IPS DF 19.7 (cell line): ENCODE results near the gene HOXD8.

Source experiments
- DNase-seq: peaks from one replicate; pipeline ENCODE4 v3.0.0-alpha.2; 2013; ENCODE audit warnings: low read depth, low spot score

Gene HOXD8

DNA sequence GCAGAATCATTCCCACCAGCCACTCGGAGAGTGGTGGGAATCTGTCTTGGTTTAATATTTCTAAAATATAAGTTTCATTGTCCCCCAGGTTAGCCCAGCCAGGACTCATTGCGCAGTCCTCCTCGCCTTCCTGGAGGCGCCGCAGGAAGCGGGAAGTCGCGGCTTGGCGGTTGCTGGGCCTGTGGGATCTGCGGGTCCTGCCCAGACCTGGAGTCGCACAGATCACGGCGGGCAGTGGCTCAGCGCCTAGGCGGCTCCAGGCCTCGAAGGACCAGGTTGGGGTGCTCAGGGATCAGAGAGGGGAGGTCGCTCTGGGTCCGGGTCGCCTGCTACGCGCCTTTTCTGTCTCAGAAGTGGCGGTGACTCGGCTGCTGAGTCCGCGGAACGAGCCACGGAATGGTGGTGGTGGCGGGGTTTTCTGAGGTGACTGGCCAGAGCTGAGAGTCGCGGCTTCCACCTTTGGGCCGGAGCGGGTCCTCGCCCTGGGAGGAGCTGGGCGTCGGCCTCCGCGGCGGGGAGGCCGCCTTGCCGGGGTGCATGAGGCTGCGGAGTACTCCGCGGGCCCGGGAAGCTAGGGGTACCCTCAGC is 30.3 kb downstream of the HOXD8 start:
- DNase-seq, result no peak

DNA sequence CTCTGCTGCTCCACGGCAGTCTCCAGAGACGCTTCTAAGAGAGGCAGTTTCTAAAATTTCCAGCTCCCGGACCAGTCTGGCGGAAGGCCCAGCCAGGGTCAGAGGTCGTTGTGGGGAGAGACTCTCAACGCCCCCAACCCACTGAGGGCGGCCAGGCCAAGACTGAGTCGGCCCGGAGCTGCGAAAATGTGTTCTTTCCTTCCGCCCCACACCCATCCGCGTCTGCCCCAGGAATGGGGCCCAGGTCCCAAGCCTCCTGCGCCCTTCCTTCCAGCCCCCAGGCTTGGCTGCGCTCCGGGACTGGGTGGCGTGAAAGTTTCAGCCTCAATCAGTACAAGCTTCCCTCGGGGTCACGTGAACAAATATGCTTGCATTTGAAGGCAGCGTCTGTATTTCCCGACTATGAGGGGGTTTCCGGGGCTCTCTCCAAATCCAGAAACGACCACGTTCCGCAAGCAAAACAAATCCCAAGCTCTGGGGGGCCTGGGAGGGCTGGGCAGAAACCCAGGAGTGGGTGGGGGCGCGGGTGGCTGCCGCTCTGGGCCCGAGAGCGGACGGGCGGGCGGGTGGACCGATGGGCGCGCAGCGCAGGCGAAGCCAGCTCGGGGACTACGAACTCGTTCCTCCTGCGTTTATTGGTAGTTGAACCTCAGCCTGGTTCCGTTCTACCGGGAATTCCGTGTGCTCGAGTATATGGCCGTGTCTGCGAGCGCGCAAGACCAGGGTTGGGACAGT is 30.9 kb downstream of the HOXD8 start:
- DNase-seq, result no peak

DNA sequence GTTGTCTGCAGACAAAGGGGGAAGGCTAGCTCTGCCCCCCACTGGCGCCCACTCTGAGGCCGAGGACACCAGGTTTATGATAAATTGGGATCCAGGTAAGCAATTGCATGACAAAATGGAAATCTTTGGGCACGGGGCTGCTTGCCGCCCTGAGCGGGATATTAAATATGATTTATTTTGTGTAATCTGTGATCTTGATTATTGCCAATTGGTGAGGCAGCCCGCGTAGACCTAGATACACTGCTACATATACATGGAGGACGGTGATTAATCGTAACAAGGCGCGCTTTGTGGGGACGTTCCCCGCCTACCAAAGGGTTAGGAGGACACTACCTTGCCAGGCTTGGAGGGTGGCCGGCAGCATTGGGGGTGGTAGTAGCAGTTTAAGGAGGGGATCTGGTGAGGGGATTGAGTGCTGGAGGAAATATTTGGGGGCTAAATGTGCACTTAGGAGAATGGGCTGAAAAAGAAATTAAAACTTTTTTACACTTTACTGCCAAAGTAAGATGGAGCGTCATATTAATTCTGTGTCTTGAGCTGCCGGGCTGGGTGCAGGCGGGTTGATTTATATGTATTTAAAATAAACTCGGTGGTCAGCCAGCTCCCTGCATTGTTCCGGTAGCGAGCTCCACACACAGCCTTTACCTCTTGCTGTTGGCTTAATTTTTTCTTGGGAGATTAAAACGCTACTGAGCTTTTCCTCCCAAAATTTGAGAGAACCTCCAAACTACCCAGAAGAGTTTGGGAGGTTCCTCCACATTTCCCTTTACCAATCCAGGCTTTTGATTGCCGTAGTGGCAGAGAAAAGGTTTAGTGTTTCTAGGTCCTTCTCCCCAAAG is 31.7 kb downstream of the HOXD8 start:
- DNase-seq, result no peak

DNA sequence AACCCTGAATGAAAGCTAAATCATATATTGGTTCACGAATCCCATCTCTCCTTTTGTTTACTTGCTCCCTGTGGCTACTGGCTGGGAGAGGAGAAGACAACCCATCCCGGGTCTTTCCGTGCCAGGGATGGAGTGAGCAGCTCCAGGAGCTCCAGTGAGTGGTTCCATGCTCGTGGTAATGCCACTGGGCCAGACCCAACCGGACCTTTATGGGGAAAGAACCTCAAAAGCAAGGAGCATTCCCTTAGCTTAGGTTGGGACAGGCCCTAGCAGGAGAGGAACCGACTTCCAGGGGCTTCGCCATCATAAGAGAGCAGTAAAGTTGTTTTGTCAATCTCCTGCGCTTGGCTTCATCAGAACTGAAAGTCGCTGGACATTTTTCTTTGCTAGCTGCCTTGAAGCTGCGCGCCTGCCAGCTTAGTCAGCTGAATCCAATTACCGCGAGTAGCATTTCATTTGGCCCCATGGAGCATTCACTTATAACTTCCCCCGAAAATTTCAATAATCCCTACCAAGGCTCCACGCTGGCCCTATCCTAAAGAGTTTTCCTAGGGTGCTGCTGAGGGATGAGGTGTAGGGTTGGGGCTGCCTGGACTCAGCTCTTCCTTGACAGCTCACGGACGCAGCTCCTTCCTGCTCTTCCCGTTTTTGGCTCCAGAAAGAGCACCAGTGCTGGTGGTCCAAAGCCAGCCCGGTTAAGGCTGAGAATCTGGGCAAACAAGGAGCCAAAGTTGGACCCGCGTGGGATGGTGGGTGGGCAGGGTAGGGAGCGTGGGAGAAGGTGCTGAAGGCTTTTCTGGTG is 32.5 kb downstream of the HOXD8 start:
- no peak for DNase-seq

DNA sequence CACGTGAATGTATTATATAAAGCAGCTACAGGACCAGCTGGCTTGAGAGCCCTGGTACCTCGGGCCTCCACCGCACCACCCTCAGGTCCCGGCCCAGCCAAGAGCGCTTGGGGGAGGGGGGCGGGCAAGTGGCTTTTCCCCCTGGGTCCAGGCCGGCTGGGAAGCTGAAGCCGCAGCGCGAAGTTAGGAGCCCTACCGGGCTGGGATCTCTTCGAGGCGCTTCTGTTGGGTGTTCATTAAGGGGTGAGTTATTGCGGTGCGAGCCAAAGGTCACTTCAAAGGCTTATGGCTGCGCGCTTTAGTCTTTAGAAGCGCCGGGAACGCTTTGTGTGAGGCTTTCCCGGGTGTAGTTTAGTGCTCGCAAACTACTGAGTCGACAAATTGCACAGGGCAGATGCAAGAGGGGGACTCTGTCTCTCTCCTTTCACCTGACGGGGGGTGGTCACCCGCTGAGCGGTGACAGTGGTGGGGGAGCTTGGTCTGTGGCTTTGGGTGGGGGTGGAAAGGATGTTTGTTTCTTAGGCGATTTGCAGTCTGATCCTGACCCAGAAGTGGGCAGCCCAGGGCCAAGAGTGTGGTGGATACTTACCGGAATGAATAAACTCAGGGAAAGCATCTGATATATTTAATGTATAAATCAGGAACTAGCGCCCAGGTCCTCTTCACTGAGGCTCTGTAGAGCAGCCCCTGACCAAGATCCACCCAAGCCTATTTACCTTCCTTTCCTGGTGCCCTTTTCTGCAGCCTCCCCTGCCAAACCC is 33.6 kb downstream of the HOXD8 start:
- no peak for DNase-seq

DNA sequence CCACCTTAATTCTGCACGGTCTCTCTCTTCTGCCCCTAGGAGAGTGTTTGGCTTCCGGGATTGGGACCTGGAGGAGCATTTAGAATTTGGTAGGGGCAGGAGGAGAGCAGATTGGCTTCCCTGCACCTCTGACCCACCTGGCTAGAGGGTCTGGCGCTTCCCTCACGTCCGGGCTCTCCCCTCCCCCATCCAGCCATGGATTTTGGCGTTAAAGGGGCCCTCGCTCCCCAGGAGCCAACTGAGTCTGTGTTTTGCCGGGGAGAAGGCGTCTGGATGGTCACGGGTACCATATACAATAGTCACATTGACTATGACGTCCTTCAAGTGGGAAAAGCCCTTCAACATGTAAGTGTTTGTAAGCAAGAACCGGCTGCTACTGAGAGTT is 34.2 kb downstream of the HOXD8 start:
- no peak for DNase-seq

DNA sequence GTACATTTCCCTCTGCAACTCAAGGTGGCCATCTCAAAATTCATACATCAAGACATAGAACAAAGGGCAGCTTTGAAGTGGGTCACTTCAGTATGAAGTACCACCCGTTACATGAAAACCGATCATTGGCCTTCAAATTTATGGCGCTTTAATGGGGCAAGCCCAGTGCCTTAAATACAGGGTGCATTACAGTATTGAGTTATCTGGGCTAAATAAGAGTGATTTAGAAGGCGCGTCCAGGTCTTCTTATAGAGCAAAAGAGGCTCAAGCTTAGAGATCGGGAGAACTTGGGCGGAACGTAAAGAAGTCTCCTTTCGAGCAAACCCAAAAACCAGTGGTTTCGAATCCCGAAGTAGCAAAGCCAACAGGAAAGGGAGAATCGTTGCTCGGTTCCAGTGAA is 34.7 kb downstream of the HOXD8 start:
- DNase-seq, result no peak

DNA sequence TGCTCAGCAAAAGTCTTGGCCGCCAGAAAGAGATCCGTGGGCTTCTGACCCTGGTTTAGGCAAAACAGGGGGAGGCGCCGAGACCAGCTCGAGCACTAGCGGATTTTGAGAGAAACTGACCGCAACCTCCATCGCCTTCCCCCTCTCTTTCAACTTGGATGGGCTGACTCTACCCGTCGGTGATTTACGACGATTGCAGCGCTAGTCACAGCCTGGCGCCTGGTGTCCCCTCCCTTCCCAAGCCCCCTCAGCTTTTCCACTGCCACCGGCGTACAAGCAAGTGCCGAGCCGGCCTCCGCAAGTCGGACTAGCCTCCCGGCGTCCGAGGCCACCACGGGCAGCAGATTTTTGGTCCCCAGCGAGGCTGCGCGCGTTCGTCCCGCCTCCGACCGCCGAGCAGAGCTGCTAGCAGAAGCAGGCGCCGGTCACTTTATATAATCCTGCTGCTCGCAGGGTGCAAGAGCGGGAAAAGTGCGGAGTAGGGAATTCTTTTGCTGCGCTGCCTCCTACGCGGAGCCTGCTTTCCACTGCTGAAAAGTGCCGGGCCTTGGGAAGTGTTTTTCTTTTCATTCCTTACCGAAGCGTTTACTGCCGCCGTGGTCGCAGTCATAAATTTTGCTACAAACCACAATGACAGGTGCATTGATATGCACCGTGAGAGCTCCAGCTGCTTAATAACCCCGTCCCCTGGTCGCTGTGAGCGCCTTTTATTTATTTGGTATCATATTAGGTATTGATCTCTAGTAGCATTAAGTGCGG is 35.3 kb downstream of the HOXD8 start:
- no peak for DNase-seq

DNA sequence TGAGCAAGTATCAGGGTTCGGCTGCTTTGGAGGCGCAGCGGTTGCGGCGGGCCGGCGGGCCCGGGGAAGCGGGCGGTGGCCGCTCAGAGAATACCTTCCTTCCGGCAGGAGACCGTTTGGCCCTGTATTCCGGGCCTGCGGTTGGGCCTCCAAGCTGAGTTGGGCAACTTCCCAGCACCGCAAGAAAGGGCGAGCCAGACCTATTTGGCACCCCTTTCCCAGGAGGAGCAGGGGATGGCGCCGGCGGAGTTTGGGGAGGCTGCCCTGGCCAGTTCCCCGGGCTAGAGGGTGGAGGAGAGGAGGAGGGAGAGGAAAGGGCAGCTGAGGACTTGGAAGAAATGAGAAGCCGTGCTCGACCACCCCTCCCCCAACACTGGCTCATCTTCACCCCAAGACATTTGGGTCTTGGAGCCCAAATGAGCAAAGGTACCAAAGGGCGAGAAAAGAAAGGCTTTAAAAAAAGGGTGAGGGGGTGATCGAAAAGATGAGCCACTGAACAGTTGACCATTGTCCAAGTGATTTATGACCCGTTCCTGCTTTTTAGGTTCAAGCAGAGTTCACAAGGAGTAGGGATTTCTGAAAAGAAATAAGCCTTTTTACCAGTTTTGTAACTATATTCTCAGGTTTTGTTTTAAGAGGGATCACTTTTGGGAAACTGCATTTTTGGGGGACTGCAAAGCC is 36.0 kb downstream of the HOXD8 start:
- no peak for DNase-seq

DNA sequence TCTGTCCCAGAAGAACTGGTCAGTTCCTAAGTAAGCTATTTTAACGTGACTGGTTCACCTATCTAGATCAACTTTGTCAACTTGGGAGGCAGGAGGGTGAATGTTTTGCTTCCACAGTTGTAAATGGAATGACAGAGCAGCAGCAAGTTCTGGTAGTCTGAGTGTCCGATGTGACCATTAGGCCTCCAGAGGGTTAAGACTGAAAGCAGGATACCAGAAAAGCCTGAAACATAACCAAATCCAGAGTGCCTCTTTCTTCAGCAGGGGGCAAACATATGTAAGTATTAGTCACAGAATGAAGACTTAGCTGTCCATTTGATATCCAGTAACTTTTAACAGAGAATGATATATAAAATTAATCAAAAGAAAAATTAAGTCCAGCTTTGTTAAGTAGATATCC is 36.8 kb downstream of the HOXD8 start:
- no peak for DNase-seq

DNA sequence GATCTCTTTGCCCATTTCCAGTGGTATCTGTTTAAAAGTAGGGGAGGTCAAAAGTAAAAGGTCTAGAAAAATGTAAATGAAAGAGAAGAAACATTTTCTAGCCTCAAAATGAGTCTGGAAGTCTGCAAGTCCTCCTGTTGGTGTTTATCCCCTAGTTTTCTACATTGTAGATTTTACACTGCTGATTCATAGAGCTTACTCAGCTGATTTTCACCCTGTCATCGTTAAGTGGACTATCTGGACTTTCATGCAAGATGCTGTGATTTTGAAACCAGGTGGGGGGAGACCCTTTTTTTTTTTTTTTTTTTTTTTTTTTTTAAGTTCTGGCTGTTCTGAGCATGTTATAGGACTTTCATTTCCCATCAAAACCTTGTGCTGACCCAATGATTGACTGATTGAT is 37.9 kb downstream of the HOXD8 start:
- DNase-seq, result no peak

DNA sequence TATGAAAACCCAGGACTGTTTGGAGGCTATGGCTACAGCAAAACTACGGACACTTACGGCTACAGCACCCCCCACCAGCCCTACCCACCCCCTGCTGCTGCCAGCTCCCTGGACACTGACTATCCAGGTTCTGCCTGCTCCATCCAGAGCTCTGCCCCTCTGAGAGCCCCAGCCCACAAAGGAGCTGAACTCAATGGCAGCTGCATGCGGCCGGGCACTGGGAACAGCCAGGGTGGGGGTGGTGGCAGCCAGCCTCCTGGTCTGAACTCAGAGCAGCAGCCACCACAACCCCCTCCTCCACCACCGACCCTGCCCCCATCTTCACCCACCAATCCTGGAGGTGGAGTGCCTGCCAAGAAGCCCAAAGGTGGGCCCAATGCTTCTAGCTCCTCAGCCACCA is 39.7 kb downstream of the HOXD8 start:
- DNase-seq, result no peak

DNA sequence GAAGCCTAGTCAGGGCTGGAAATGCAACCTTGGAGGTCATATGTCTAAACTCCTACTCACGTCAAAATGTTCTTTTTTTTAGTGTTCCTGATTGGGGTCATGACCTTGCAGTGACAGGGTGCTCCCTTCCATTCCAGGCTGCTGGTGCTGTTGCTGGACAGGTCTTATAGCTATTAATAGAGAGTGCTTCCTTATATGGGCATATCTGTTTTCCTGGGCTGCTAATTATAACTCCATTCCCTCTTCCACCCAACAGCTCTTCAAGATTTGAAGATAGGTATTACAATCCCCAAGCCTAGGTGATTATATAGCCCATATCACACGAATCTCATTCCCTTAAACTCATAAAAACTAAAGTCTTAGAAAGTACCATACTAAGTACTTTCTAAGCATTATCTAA is 40.2 kb downstream of the HOXD8 start:
- no peak for DNase-seq

DNA sequence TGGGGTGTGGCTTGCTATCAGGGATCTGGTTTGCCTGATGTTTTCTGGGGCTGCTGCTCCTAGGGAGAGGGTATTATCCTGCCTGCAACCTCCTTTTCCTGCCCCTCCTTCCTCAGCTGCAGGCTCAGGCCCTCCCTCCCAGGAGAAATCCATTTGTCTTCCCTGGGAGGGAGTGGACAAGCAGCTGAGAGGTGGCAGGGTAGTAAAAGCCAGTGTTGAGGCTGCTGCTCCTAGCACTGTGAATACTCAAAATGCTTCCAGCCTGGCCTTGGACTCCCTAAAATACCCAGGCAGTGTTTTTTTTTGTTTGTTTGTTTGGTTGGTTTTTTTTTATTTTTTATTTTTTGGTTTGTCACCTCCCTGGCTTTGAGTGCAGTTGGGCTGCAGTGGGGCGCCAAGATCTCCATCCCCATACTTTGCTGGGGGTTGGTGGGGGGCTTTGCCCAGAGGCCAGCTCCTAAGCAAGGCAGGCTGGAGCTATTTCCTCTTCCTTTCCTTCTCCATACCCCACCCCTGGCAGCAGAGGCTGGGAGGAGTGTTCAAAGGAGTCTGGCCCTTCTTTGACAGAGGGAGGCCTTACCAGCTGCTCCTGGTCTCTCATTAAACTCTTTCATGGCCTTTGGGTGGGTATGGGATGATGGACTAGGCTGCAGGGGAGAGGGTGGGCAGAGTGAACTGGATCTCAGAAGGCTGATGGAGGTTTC is 41.2 kb downstream of the HOXD8 start:
- no peak for DNase-seq

DNA sequence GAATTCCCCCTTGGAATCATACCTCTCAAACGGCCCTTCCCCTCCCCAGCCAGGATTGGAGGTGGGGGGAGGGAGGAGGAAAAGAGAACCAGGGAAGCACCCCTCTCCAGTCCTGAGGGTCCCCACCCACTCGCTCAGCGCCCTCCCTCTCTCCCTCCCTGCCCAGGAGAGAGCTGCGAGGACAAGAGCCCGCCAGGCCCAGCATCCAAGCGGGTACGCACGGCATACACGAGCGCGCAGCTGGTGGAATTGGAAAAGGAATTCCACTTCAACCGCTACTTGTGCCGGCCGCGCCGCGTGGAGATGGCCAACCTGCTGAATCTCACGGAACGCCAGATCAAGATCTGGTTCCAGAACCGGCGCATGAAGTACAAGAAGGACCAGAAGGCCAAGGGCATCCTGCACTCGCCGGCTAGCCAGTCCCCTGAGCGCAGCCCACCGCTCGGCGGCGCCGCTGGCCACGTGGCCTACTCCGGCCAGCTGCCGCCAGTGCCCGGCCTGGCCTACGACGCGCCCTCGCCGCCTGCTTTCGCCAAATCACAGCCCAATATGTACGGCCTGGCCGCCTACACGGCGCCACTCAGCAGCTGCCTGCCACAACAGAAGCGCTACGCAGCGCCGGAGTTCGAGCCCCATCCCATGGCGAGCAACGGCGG is 42.0 kb downstream of the HOXD8 start:
- no peak for DNase-seq

DNA sequence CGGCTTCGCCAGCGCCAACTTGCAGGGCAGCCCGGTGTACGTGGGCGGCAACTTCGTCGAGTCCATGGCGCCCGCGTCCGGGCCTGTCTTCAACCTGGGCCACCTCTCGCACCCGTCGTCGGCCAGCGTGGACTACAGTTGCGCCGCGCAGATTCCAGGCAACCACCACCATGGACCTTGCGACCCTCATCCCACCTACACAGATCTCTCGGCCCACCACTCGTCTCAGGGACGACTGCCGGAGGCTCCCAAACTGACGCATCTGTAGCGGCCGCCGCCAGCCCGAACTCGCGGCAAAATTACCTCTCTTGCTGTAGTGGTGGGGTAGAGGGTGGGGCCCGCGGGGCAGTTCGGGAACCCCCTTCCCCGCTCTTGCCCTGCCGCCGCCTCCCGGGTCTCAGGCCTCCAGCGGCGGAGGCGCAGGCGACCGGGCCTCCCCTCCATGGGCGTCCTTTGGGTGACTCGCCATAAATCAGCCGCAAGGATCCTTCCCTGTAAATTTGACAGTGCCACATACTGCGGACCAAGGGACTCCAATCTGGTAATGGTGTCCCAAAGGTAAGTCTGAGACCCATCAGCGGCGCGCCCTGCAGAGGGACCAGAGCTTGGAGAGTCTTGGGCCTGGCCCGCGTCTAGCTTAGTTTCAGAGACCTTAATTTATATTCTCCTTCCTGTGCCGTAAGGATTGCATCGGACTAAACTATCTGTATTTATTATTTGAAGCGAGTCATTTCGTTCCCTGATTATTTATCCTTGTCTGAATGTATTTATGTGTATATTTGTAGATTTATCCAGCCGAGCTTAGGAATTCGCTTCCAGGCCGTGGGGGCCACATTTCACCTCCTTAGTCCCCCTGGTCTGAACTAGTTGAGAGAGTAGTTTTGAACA is 42.7 kb downstream of the HOXD8 start:
- DNase-seq, result no peak

DNA sequence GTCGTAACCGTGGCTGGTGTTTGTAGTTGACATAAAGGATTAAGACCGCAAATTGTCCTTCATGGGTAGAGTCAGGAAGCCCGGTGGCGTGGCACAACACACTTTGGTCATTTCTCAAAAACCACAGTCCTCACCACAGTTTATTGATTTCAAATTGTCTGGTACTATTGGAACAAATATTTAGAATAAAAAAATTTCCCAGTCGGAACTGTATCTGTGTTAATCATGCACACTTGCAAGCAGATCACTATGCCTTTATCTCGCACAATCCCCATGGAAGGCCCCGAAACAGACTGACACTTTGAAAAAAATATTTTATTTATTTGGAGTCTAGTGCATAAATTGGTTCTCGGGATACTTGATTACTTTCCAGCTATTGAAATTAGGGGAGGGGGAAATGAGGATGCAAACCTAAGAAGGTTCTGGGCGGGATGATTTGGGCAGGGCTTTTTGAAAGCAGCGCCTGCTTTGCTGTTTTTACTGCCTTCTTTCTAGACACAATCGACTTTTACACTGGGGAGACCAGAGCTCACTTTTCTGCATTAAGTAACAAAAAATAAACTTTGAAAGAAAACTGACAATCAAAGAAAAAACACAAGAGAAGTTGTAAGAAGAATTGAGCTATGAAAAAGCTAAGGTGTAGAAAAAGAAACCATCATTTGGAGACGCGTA is 43.5 kb downstream of the HOXD8 start:
- no peak for DNase-seq
